A549 treated with ZK216348 at 1 μM for 4 hours (cell line): ENCODE data around the gene OR52R1. TPM values are rescaled to one million over a fixed set of nuclear protein-coding genes. Genes with fewer than 3 reads are reported as not detected.

ENCODE experiments used
- total RNA-seq: library from RNA; stranded (reverse); fragments of 200-300 nt; extraction: Qiagen RNA extraction; gene quantifications from 5 replicates; pipeline ENCODE4 v1.2.3, GENCODE V29; 2022; ENCODE audit warnings: low read depth

Gene OR52R1
- total RNA-seq, result not detected in 5 replicates

GRCh38 chr11:4804280-4804679, at the start of gene OR52R1:
TSS of gene OR52R1 (minus strand) at chr11:4804380. CDS start at chr11:4804380, 0 bp downstream.

GRCh38 chr11:4848908-4849532, 44.8 kb upstream of the OR52R1 start, which contains the start of gene OR51S1:
TSS of gene OR51S1 (minus strand) at chr11:4849208. CDS start at chr11:4849208, 0 bp downstream.

DNA sequence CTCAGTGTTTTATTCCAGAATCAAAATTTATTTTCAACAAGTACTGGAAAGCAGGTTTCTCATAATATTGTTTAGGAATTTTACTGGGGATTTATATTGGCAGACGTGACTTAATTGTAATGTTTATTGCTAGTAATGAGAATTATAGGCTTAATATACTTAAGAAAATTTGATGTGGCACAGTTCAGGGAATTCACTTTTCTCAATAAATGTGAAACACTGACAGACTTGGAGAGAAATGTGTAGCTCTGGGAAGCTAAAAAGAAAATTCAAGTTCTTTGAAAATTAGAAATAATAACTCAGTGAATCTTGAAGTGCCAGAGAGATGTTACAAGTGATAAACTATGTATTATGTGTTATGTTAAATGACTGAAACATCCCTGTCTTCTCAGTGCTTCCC, 16.8 kb upstream of the OR52R1 start, which contains the start of gene OR51F2:
OR51F2 (plus strand) TSS at position 301 of the 400 bp plus-strand sequence. CDS start 101 bp downstream, outside the sequence.

DNA sequence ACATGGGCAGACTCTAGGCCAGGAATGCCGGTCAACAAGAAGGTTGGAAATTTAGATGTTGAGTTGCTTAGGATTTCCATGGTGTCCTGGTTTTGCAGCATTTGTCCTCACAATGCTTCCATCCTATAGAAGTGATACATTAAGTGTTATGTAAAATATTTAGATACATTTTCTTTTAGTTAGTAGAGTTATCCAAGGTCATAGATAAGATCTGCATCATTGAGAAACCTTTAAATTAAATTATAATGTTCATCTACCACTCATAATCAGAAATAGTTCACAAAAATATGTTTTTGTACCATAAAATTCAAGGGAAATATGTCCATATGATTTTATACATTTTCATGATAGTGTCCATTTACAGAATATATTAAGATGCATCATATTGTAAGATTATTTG, 34.3 kb downstream of the OR52R1 start, which contains the start of gene OR51F1:
OR51F1 (minus strand) TSS at position 101 of the 400 bp plus-strand sequence; CDS start at position 101, 0 bp downstream.

Other genes with a start within 250 kb of the OR52R1 start
- gene OR52I2, start 222.6 kb downstream of the OR52R1 start, total RNA-seq, result not detected in 5 replicates
- not detected in 5 replicates for gene OR52I1, start 210.3 kb downstream of the OR52R1 start, total RNA-seq
- 8.2 to 10.8 TPM (median 9.7 TPM) in 5 replicates for gene TRIM68, start 196.1 kb downstream of the OR52R1 start, total RNA-seq
- not detected in 5 replicates for gene OR51D1, start 166.9 kb downstream of the OR52R1 start, total RNA-seq
- gene OR51E1, start 160.4 kb downstream of the OR52R1 start, total RNA-seq, result not detected in 5 replicates
- not detected in 5 replicates for gene OR51E2, start 106.5 kb downstream of the OR52R1 start, total RNA-seq
- not detected in 5 replicates for gene MMP26, start 99.6 kb downstream of the OR52R1 start, total RNA-seq
- not detected in 5 replicates for gene OR51F1, start 34.4 kb downstream of the OR52R1 start, total RNA-seq
- gene OR51F2, start 16.9 kb upstream of the OR52R1 start, total RNA-seq, result not detected in 5 replicates
- not detected in 5 replicates for gene OR51S1, start 44.8 kb upstream of the OR52R1 start, total RNA-seq
- not detected in 5 replicates for gene OR51T1, start 77.5 kb upstream of the OR52R1 start, total RNA-seq
- gene OR51A7, start 99.4 kb upstream of the OR52R1 start, total RNA-seq, result not detected in 5 replicates
- gene OR51G2, start 115.0 kb upstream of the OR52R1 start, total RNA-seq, result not detected in 5 replicates
- not detected in 5 replicates for gene OR51G1, start 120.0 kb upstream of the OR52R1 start, total RNA-seq
- gene OR51A4, start 143.2 kb upstream of the OR52R1 start, total RNA-seq, result not detected in 5 replicates
- gene OR51A2, start 151.3 kb upstream of the OR52R1 start, total RNA-seq, result not detected in 5 replicates
- gene OR51L1, start 190.5 kb upstream of the OR52R1 start, total RNA-seq, result not detected in 5 replicates
- not detected in 5 replicates for gene OR52J3, start 242.1 kb upstream of the OR52R1 start, total RNA-seq